ENCODE results near the gene GTF3C2. TPM values are rescaled to one million over a fixed set of nuclear protein-coding genes. Genes with fewer than 3 reads are reported as not detected.

Gene GTF3C2
- total RNA-seq (ENCODE audit: insufficient read depth, low replicate concordance), result 31.8 TPM

- peak; percentile 99 for DNase-seq (ENCODE audit: low spot score)
Measured at GRCh38 chr2:27356382-27357181, at the start of gene GTF3C2. GTF3C2 (minus strand) TSS chr2:27356764; CDS start chr2:27343554, 13,210 bp downstream.

- no peak for DNase-seq (ENCODE audit: low spot score)
Measured at GRCh38 chr2:27400348-27401135, 44.0 kb upstream of the GTF3C2 start.

GRCh38 chr2:27398962-27399361 is 42.4 kb upstream of the GTF3C2 start:
- no peak for DNase-seq (ENCODE audit: low spot score)

- no peak for DNase-seq (ENCODE audit: low spot score)
Measured at GRCh38 chr2:27393225-27393624, 36.7 kb upstream of the GTF3C2 start.

- DNase-seq (ENCODE audit: low spot score), result no peak
Measured at GRCh38 chr2:27390822-27391679, 34.5 kb upstream of the GTF3C2 start.

- no peak for DNase-seq (ENCODE audit: low spot score)
Measured at GRCh38 chr2:27381577-27382181, 25.1 kb upstream of the GTF3C2 start.

GRCh38 chr2:27380626-27381545 is 24.3 kb upstream of the GTF3C2 start, which contains the start of gene ZNF513:
ZNF513 (minus strand) TSS chr2:27380734; CDS start chr2:27380526, 208 bp downstream.
- DNase-seq (ENCODE audit: low spot score), result peak; percentile 98

- no peak for DNase-seq (ENCODE audit: low spot score)
Measured at GRCh38 chr2:27379836-27380625, 23.5 kb upstream of the GTF3C2 start.

- no peak for DNase-seq (ENCODE audit: low spot score)
Measured at GRCh38 chr2:27379383-27379835, 22.8 kb upstream of the GTF3C2 start.

GRCh38 chr2:27378809-27379290 is 22.3 kb upstream of the GTF3C2 start:
- no peak for DNase-seq (ENCODE audit: low spot score)

- DNase-seq (ENCODE audit: low spot score), result no peak
Measured at GRCh38 chr2:27378096-27378808, 21.7 kb upstream of the GTF3C2 start.

- DNase-seq (ENCODE audit: low spot score), result no peak
Measured at GRCh38 chr2:27377618-27378095, 21.1 kb upstream of the GTF3C2 start.

- no peak for DNase-seq (ENCODE audit: low spot score)
Measured at GRCh38 chr2:27376866-27377617, 20.5 kb upstream of the GTF3C2 start.

- DNase-seq (ENCODE audit: low spot score), result no peak
Measured at GRCh38 chr2:27376151-27376865, 19.7 kb upstream of the GTF3C2 start.

- no peak for DNase-seq (ENCODE audit: low spot score)
Measured at GRCh38 chr2:27375513-27376099, 19.0 kb upstream of the GTF3C2 start.

- no peak for DNase-seq (ENCODE audit: low spot score)
Measured at GRCh38 chr2:27373567-27373966, 17.0 kb upstream of the GTF3C2 start.

Measured in umbilical cord (tissue), 2 donors.